Umbilical cord (tissue), 2 donors: ENCODE results near the gene SLC12A7. TPM values are rescaled to one million over a fixed set of nuclear protein-coding genes. Genes with fewer than 3 reads are reported as not detected.
"Not testable (repeated sequence)": the region's sequence is repeated elsewhere in the genome, so short reads cannot be mapped to it uniquely, and the experiment has no call there.

Experiments used
- DNase-seq: peaks from one replicate; pipeline ENCODE4 v3.0.0-alpha.2; 2015; ENCODE audit warnings: low spot score
- total RNA-seq: library from RNA; depleted of rRNA; stranded (reverse); fragments of >200 nt; gene quantifications from one replicate; pipeline ENCODE4 v1.2.3, GENCODE V29; 2014; ENCODE audit warnings: low replicate concordance; ENCODE audit not compliant: insufficient read depth

The SLC12A7 gene
- total RNA-seq, 1 donor from 2014 or later, result 5.1 TPM

GRCh38 chr5:1110307-1111240 lies 1.3 kb downstream of the SLC12A7 start:
- DNase-seq, result no peak

- no peak for DNase-seq
These were observed 2.1 kb downstream of the SLC12A7 start for GRCh38 chr5:1109542-1110306.

GRCh38 chr5:1108865-1109174 lies 3.0 kb downstream of the SLC12A7 start:
- no peak for DNase-seq

GRCh38 chr5:1108023-1108864 lies 3.6 kb downstream of the SLC12A7 start:
- no peak for DNase-seq

GRCh38 chr5:1107167-1108022 lies 4.5 kb downstream of the SLC12A7 start:
- no peak for DNase-seq

GRCh38 chr5:1106385-1107166 lies 5.3 kb downstream of the SLC12A7 start:
- DNase-seq, result no peak

GRCh38 chr5:1105350-1106265 lies 6.3 kb downstream of the SLC12A7 start:
- DNase-seq, result peak; percentile 37

- no peak for DNase-seq
These were observed 7.4 kb downstream of the SLC12A7 start for GRCh38 chr5:1104327-1105006.

- no peak for DNase-seq
These were observed 8.1 kb downstream of the SLC12A7 start for GRCh38 chr5:1103505-1104326.

- no peak for DNase-seq
These were observed 8.8 kb downstream of the SLC12A7 start for GRCh38 chr5:1103093-1103492.

GRCh38 chr5:1101961-1102713 lies 9.7 kb downstream of the SLC12A7 start:
- peak; percentile 86 for DNase-seq

- no peak for DNase-seq
These were observed 10.9 kb downstream of the SLC12A7 start for GRCh38 chr5:1100664-1101574.

GRCh38 chr5:1099926-1100663 lies 11.8 kb downstream of the SLC12A7 start:
- peak; percentile 65 for DNase-seq

- no peak for DNase-seq
These were observed 12.8 kb downstream of the SLC12A7 start for GRCh38 chr5:1098986-1099597.

GRCh38 chr5:1097988-1098385 lies 13.9 kb downstream of the SLC12A7 start:
- not testable (repeated sequence) for DNase-seq
